H9 (cell line): Measurements from ENCODE around the gene RGS16. TPM values are rescaled to one million over a fixed set of nuclear protein-coding genes. Genes with fewer than 3 reads are reported as not detected.

Experiments used
- DNase-seq: peaks from one replicate; pipeline ENCODE4 v3.0.0-alpha.2; 2017
- H2AFZ ChIP-seq: one replicate; pipeline ENCODE4 v1.6.1; 2013; ENCODE audit warnings: mild to moderate bottlenecking, low read length, control low read depth, moderate library complexity
- H2AK5ac ChIP-seq: 2 replicates; pipeline ENCODE4 v1.6.1; 2013; ENCODE audit warnings: low read length, control low read depth, mixed read lengths; ENCODE audit not compliant: insufficient read length
- H2BK120ac ChIP-seq: one replicate; pipeline ENCODE4 v1.6.1; 2013; ENCODE audit warnings: low read depth, mild to moderate bottlenecking, low read length, control low read depth, inconsistent platforms; ENCODE audit not compliant: poor library complexity, severe bottlenecking
- H2BK12ac ChIP-seq: 2 replicates; pipeline ENCODE4 v1.6.1; 2013; ENCODE audit warnings: low read length, control low read depth, mixed read lengths, low read depth; ENCODE audit not compliant: insufficient read length
- H2BK15ac ChIP-seq: 2 replicates; pipeline ENCODE4 v1.6.1; 2013; ENCODE audit warnings: low read depth, low read length, control low read depth
- H2BK20ac ChIP-seq: one replicate; pipeline ENCODE4 v1.6.1; 2013; ENCODE audit warnings: low read depth, mild to moderate bottlenecking, low read length, control low read depth, inconsistent platforms; ENCODE audit not compliant: poor library complexity, severe bottlenecking
- H2BK5ac ChIP-seq: 2 replicates; pipeline ENCODE4 v1.6.1; 2013; ENCODE audit warnings: low read length, control low read depth, mixed read lengths; ENCODE audit not compliant: insufficient read length
- H3K14ac ChIP-seq: 2 replicates; pipeline ENCODE4 v1.6.1; 2013; ENCODE audit warnings: low read length, control low read depth; ENCODE audit not compliant: insufficient read depth
- H3K18ac ChIP-seq: 2 replicates; pipeline ENCODE4 v1.6.1; 2013; ENCODE audit warnings: low read depth, mild to moderate bottlenecking, mixed read lengths, low read length, control low read depth; ENCODE audit not compliant: insufficient read length
- H3K23ac ChIP-seq: 2 replicates; pipeline ENCODE4 v1.6.1; 2013; ENCODE audit warnings: low read length, control low read depth, mixed read lengths, low read depth; ENCODE audit not compliant: insufficient read length
- H3K23me2 ChIP-seq: 2 replicates; pipeline ENCODE4 v1.6.1; 2013; ENCODE audit warnings: low read depth, mild to moderate bottlenecking, mixed read lengths, low read length, control low read depth; ENCODE audit not compliant: insufficient read length, poor library complexity, severe bottlenecking
- H3K27ac ChIP-seq: 2 replicates; pipeline ENCODE4 v1.5.1; 2013; ENCODE audit warnings: low read length, control low read depth, mixed read lengths, low read depth; ENCODE audit not compliant: insufficient read length
- H3K27me3 ChIP-seq: 2 replicates; pipeline ENCODE4 v1.6.1; 2013; ENCODE audit warnings: low read length, control low read depth, inconsistent platforms; ENCODE audit not compliant: insufficient read depth
- H3K4ac ChIP-seq: 2 replicates; pipeline ENCODE4 v1.6.1; 2013; ENCODE audit warnings: low read depth, mild to moderate bottlenecking, control low read depth, inconsistent platforms, low read length, moderate library complexity
- H3K4me1 ChIP-seq: 2 replicates; pipeline ENCODE4 v1.6.1; 2013; ENCODE audit warnings: low read length, control low read depth, inconsistent platforms; ENCODE audit not compliant: insufficient read depth
- H3K4me2 ChIP-seq: 2 replicates; pipeline ENCODE4 v1.6.1; 2013; ENCODE audit warnings: low read length, control low read depth, mixed read lengths; ENCODE audit not compliant: insufficient read length, insufficient read depth
- H3K56ac ChIP-seq: 2 replicates; pipeline ENCODE4 v1.6.1; 2013; ENCODE audit warnings: low read depth, mild to moderate bottlenecking, mixed read lengths, low read length, control low read depth; ENCODE audit not compliant: insufficient read length
- H3K79me1 ChIP-seq: 2 replicates; pipeline ENCODE4 v1.6.1; 2013; ENCODE audit warnings: low read depth, mild to moderate bottlenecking, moderate library complexity, low read length, control low read depth, inconsistent platforms; ENCODE audit not compliant: insufficient read depth, poor library complexity, severe bottlenecking
- H3K79me2 ChIP-seq: 2 replicates; pipeline ENCODE4 v1.6.1; 2013; ENCODE audit warnings: low read length, control low read depth, inconsistent platforms; ENCODE audit not compliant: insufficient read depth
- H3K9ac ChIP-seq: 2 replicates; pipeline ENCODE4 v1.6.1; 2013; ENCODE audit warnings: low read length, control low read depth, mixed read lengths; ENCODE audit not compliant: insufficient read length; ENCODE audit errors: extremely low read depth
- H3K9me3 ChIP-seq: one replicate; pipeline ENCODE4 v1.6.1; 2013; ENCODE audit warnings: low read depth, low read length, inconsistent platforms; ENCODE audit not compliant: control insufficient read depth
- H3T11ph ChIP-seq: one replicate; pipeline ENCODE4 v1.6.1; 2013; ENCODE audit warnings: mild to moderate bottlenecking, low read length, control low read depth, inconsistent platforms
- H4K20me1 ChIP-seq: one replicate; pipeline ENCODE4 v1.6.1; 2013; ENCODE audit not compliant: control insufficient read depth, insufficient read length, insufficient read depth
- H4K5ac ChIP-seq: 2 replicates; pipeline ENCODE4 v1.6.1; 2013; ENCODE audit warnings: low read depth, mild to moderate bottlenecking, mixed read lengths, low read length, control low read depth; ENCODE audit not compliant: insufficient read length
- H4K8ac ChIP-seq: replicated peaks from 2 replicates; pipeline ENCODE4 v1.6.1; 2013; ENCODE audit warnings: low read length, control low read depth, mixed read lengths, low read depth; ENCODE audit not compliant: insufficient read length
- H4K91ac ChIP-seq: 2 replicates; pipeline ENCODE4 v1.6.1; 2013; ENCODE audit warnings: low read depth, mild to moderate bottlenecking, moderate library complexity, mixed read lengths, low read length, control low read depth; ENCODE audit not compliant: insufficient read length
- H3K27ac Mint-ChIP-seq, 3 experiments: 2 replicates in 2 of 3; 3 replicates in 1 of 3; pipeline ENCODE4 v1.8.0; 2020 to 2021; ENCODE audit warnings: mixed read lengths in 3 of 3, mild to moderate bottlenecking in 1 of 3, moderate library complexity in 1 of 3
- H3K27me3 Mint-ChIP-seq: 2 replicates; pipeline ENCODE4 v1.8.0; 2021; ENCODE audit warnings: low read depth, mild to moderate bottlenecking, moderate library complexity, mixed read lengths
- H3K36me3 Mint-ChIP-seq, 3 experiments: 2 replicates in 2 of 3; 3 replicates in 1 of 3; pipeline ENCODE4 v1.8.0; 2020 to 2021; ENCODE audit warnings: low read depth in 3 of 3, mixed read lengths in 3 of 3; ENCODE audit not compliant: insufficient read depth in 1 of 3
- H3K4me1 Mint-ChIP-seq, 2 experiments: 2 replicates each; pipeline ENCODE4 v1.8.0; 2020; ENCODE audit warnings: mixed read lengths in 2 of 2
- H3K4me3 Mint-ChIP-seq, 2 experiments: 2 replicates in 1 of 2; 3 replicates in 1 of 2; pipeline ENCODE4 v1.8.0; 2020 to 2021; ENCODE audit warnings: mild to moderate bottlenecking in 2 of 2, mixed read lengths in 2 of 2, moderate library complexity in 1 of 2
- H3K9me3 Mint-ChIP-seq, 2 experiments: 2 replicates in 1 of 2; 3 replicates in 1 of 2; pipeline ENCODE4 v1.8.0; 2020; ENCODE audit warnings: mild to moderate bottlenecking in 2 of 2, mixed read lengths in 2 of 2, moderate library complexity in 1 of 2
- CTCF ChIP-seq: fragments of 200-600 bp; sonication (generic); conservative IDR thresholded peaks from 3 replicates; pipeline ENCODE4 v1.8.0; 2021; ENCODE audit warnings: antibody characterized with exemption, mild to moderate bottlenecking
- WGBS: extraction: QIAGEN DNeasy Blood & Tissue Kit; methylation state at CpG from one replicate; pipeline ENCODE4 v1.1.7; 2013; ENCODE audit warnings: missing lambda C conversion rate, low lambda C conversion rate, mixed read lengths; ENCODE audit not compliant: insufficient read length; ENCODE audit errors: extremely low coverage; 5-methylcytosine and 5-hydroxymethylcytosine counted together
- total RNA-seq: library from RNA; stranded (reverse); gene quantifications from 2 replicates; pipeline ENCODE4 v1.2.1, GENCODE V29; 2021

Gene RGS16
- total RNA-seq, 1 experiment from 2014 or later, result 6.9 TPM

- H3K79me2 ChIP-seq, result no peaks in the 10 kb centered on the region
- Mint-ChIP-seq H3K27ac (no peak overlapping the region), H3K27me3 (peaks cover 2% of the 10 kb centered on the region; the same call in 1 of the 2 replicates), H3K4me1 (peaks cover 13 to 15% of the 10 kb centered on the region in 2 experiments), H3K9me3 (peaks cover 2 to 5% of the 10 kb centered on the region in 2 experiments; a peak in 1 of 5 replicates), H3K4me3 (no peak overlapping the region), H3K36me3 (no peaks in the 10 kb centered on the region; a peak in 2 of 7 replicates)
- H2BK120ac ChIP-seq, result no peak overlapping the region
- no peak overlapping the region for H3K56ac ChIP-seq
- H4K8ac ChIP-seq, result no peak overlapping the region
- H4K91ac ChIP-seq, result no peak overlapping the region
- H3K14ac ChIP-seq, result no peak overlapping the region
- no peak overlapping the region for H2AK5ac ChIP-seq
- no peak overlapping the region for H3K4ac ChIP-seq
- H2BK20ac ChIP-seq, result no peak overlapping the region
- peaks cover 4% of the 10 kb centered on the region for H3K23me2 ChIP-seq
- no peak overlapping the region for H3K23ac ChIP-seq
- WGBS, result no CpG with 5 or more reads among the region's 1 CpG
- H3K27ac ChIP-seq, result no peak overlapping the region
- H3T11ph ChIP-seq, result no peak overlapping the region
- H3K4me1 ChIP-seq, result no peaks in the 10 kb centered on the region; the same call in 1 of the 2 replicates
- H2AFZ ChIP-seq, result no peak overlapping the region
- H3K79me1 ChIP-seq, result no peaks in the 10 kb centered on the region
- no peak overlapping the region for H2BK15ac ChIP-seq
- no peak overlapping the region for H3K18ac ChIP-seq
- H4K5ac ChIP-seq, result no peak overlapping the region
- no peak overlapping the region for H2BK5ac ChIP-seq
- H3K9me3 ChIP-seq, result no peaks in the 10 kb centered on the region
- H3K4me2 ChIP-seq, result no peak overlapping the region
- H3K9ac ChIP-seq, result no peak overlapping the region
- no peak for TF ChIP-seq CTCF
- no peaks in the 10 kb centered on the region for H4K20me1 ChIP-seq
- no peaks in the 10 kb centered on the region for H3K27me3 ChIP-seq
- no peak overlapping the region for H2BK12ac ChIP-seq
- DNase-seq, result no peak
These were observed 17.1 kb downstream of the RGS16 start for GRCh38 chr1:182587093-182587492.
